GM12892 (cell line): ENCODE measurements around the gene IL1RAPL1.

Experiments
- POLR2A ChIP-seq: IDR thresholded peaks from 2 replicates; pipeline ENCODE4 v1.6.1; 2011; ENCODE audit warnings: low read depth, low read length, control low read depth
- POLR2AphosphoS5 ChIP-seq: IDR thresholded peaks from 2 replicates; pipeline ENCODE4 v1.6.1; 2011; ENCODE audit warnings: low read depth, low read length, control low read depth
- TAF1 ChIP-seq: IDR thresholded peaks from 2 replicates; pipeline ENCODE4 v1.6.1; 2011; ENCODE audit warnings: low read depth, mild to moderate bottlenecking, control low read depth, low read length, borderline replicate concordance

DNA sequence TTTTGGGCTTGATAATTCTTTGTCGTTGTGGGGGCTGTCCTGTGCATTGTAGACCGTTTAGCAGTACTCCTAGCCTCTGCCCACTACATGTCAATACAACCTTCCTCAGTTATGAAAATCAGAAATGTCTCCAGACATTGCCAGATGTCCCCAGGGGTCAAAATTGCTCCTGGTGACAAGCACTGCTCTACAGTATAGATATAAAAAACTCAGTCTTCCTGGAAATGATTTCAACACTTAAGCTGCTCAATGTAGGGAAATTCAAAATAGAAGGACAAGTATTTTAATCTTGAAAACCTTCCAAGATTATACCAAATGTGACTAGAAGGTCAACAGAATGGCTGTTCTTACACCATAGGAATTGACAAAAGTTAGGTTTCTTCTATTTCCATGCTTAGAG is 1339.4 kb downstream of the IL1RAPL1 start:
- TF ChIP-seq POLR2A, result no peak
- TF ChIP-seq POLR2AphosphoS5, result no peak
- no peak for TF ChIP-seq TAF1
